Esophagus muscularis mucosa (tissue), 3 donors: Measurements from ENCODE around the gene DOCK4.

Experiments
- CTCF ChIP-seq, 3 experiments: fragments of 200-600 bp in 2 of 3; fragments of 450-650 bp in 1 of 3; sonication (generic) in 2 of 3; IDR thresholded peaks; one replicate each; pipeline ENCODE4 v1.5.1; 2017 to 2019; ENCODE audit warnings: antibody characterized with exemption in 3 of 3, mild to moderate bottlenecking in 2 of 3, moderate library complexity in 1 of 3
- POLR2A ChIP-seq: fragments of 450-650 bp; IDR thresholded peaks from one replicate; pipeline ENCODE4 v1.6.1; 2017; ENCODE audit warnings: antibody characterized with exemption, moderate library complexity, mild to moderate bottlenecking, low read depth

DNA sequence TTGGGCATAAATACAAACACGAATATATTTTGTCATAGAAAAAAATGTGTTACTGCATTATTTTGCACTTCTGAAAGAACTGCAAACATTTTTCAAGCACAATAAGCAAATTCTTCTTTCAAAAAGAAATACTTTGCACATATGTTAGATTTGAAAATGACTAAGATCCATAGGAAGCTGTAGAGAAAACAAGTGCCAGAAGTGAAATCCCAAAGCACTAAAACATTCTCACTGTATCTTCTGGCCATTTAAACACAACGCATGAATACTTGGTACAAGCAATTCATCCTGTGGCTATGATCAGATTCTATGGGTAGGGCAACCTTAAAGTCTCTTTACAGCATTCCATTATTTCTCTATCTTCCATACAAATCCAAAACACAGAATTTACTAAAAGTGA is 418.5 kb downstream of the DOCK4 start:
- TF ChIP-seq POLR2A: no peak
- no peak for TF ChIP-seq CTCF (IDR thresholded peaks at IDR 0.05)
